ENCODE measurements around the gene TLL2.

TLL2 gene

GRCh38 chr10:96420228-96421009, 93.3 kb downstream of the TLL2 start:
- DNase-seq = no peak

GRCh38 chr10:96419351-96419750, 94.4 kb downstream of the TLL2 start:
- DNase-seq = no peak

GRCh38 chr10:96418582-96418981, 95.1 kb downstream of the TLL2 start:
- DNase-seq = no peak

GRCh38 chr10:96417441-96417840, 96.3 kb downstream of the TLL2 start:
- DNase-seq = peak; percentile 7 to 28 (median 22)

GRCh38 chr10:96416643-96417042, 97.1 kb downstream of the TLL2 start:
- peak; percentile 14 to 40 (median 31) for DNase-seq

- no peak for DNase-seq
These were observed 97.7 kb downstream of the TLL2 start for GRCh38 chr10:96415891-96416554.

GRCh38 chr10:96415150-96415890, 98.4 kb downstream of the TLL2 start:
- no peak for DNase-seq

GRCh38 chr10:96414303-96414702, 99.4 kb downstream of the TLL2 start:
- DNase-seq = no peak

GRCh38 chr10:96413151-96413787, 100.5 kb downstream of the TLL2 start:
- peak in 1 of 4 experiments; percentile 22 for DNase-seq

GRCh38 chr10:96411716-96412320, 101.9 kb downstream of the TLL2 start:
- no peak for DNase-seq

- no peak for DNase-seq
These were observed 103.4 kb downstream of the TLL2 start for GRCh38 chr10:96410296-96410695.

- DNase-seq = no peak
These were observed 105.5 kb downstream of the TLL2 start for GRCh38 chr10:96408201-96408600.

GRCh38 chr10:96407560-96408069, 106.1 kb downstream of the TLL2 start:
- no peak for DNase-seq

GRCh38 chr10:96406091-96406490, 107.6 kb downstream of the TLL2 start:
- DNase-seq = no peak

GRCh38 chr10:96402417-96403305, 111.1 kb downstream of the TLL2 start:
- no peak for DNase-seq

- no peak for DNase-seq
These were observed 112.7 kb downstream of the TLL2 start for GRCh38 chr10:96401036-96401435.

GRCh38 chr10:96400465-96400864, 113.3 kb downstream of the TLL2 start:
- no peak for DNase-seq

GRCh38 chr10:96397902-96398301, 115.8 kb downstream of the TLL2 start:
- no peak for DNase-seq

GRCh38 chr10:96395931-96396877, 117.5 kb downstream of the TLL2 start:
- DNase-seq = peak; percentile 82 to 87 (median 84)

GRCh38 chr10:96390460-96390864, 123.3 kb downstream of the TLL2 start:
- no peak for DNase-seq
